ENCODE measurements around the gene TRMT2A.

DNA sequence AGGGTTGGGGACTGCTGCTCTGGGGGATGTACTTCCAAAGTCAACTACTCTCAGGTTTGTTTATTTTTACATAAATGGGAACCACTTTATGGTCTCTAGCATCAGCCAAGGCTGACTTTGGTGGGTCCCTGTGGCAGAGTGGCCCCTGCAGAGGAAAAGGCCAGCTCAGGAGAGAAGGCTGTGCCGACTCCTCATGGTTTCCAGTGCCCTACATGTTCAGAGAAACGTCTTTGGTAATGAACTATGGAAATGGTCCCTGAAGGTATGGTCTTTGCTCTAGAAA is 11.5 kb upstream of the TRMT2A start:
- TF ChIP-seq EZH2phosphoT487 (conservative IDR thresholded peaks at IDR 0.05; ENCODE audit: low read length): no peak
- TF ChIP-seq, protein P1, sequence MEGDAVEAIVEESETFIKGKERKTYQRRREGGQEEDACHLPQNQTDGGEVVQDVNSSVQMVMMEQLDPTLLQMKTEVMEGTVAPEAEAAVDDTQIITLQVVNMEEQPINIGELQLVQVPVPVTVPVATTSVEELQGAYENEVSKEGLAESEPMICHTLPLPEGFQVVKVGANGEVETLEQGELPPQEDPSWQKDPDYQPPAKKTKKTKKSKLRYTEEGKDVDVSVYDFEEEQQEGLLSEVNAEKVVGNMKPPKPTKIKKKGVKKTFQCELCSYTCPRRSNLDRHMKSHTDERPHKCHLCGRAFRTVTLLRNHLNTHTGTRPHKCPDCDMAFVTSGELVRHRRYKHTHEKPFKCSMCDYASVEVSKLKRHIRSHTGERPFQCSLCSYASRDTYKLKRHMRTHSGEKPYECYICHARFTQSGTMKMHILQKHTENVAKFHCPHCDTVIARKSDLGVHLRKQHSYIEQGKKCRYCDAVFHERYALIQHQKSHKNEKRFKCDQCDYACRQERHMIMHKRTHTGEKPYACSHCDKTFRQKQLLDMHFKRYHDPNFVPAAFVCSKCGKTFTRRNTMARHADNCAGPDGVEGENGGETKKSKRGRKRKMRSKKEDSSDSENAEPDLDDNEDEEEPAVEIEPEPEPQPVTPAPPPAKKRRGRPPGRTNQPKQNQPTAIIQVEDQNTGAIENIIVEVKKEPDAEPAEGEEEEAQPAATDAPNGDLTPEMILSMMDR (IDR thresholded peaks at IDR 0.05; ENCODE audit: insufficient read depth, low read length, poor library complexity, severe bottlenecking): no peak

Measured in SU-DHL-6 (cell line).